K562 (cell line): ENCODE results near the gene REC8. TPM values are rescaled to one million over a fixed set of nuclear protein-coding genes. Genes with fewer than 3 reads are reported as not detected.
A peak's percentile ranks its signal among the peaks of the same experiment; 100 is the strongest.

Experiments
- ATAC-seq: fragments of 200-7000 bp; cut with Tn5 transposase; 3 replicates; pipeline ENCODE4 v1.9.1; 2020; ENCODE audit warnings: moderate library complexity
- BruUV-seq: library from RNA; stranded (reverse); fragments of 400-500 nt; replicated peaks from 2 replicates; lab custom pipeline; 2021; lab: Mats Ljungman, UMichigan
- CTCF ChIA-PET: fragments of 300-600 bp; formaldehyde crosslinking; extraction: SDS; loops from one replicate; lab custom pipeline; 2021; ENCODE audit warnings: low intra/inter-chr PET ratio; lab: Yijun Ruan, JAX
- POLR2A ChIA-PET: fragments of 300-600, 350-650 bp; sonication (Branson Sonifier 250); formaldehyde crosslinking; extraction: SDS; loops from one replicate; lab custom pipeline; 2021; ENCODE audit warnings: antibody characterized with exemption, inconsistent platforms; lab: Yijun Ruan, JAX
- DNase-seq, 4 experiments: peaks; one replicate each; pipeline versions ENCODE4 v3.0.0 to v3.0.0-alpha.2; 2011 to 2018; ENCODE audit warnings: low spot score in 3 of 4, mixed read lengths in 3 of 4; ENCODE audit errors: extremely low read depth in 1 of 4
- FAIRE-seq: peaks from 2 replicates; lab custom pipeline; 2011; peaks lifted over from hg19 to GRCh38; lab: Jason Lieb, UNC
- H2AFZ ChIP-seq: 2 replicates; pipeline ENCODE4 v1.6.0; 2011; ENCODE audit warnings: low read depth, low read length, control low read depth, inconsistent platforms
- H3K27ac ChIP-seq: fragments of 200-600 bp; 3 replicates; pipeline ENCODE4 v1.8.0; 2011; ENCODE audit warnings: low read depth, mild to moderate bottlenecking, control low read depth, inconsistent platforms, low read length, moderate library complexity, mixed read lengths; ENCODE audit errors: extremely low read depth
- H3K27me3 ChIP-seq, 2 experiments: fragments of 300-600 bp in 1 of 2; 2 replicates in 1 of 2; 3 replicates in 1 of 2; pipeline versions ENCODE4 v1.6.0 to v1.8.0; 2011; ENCODE audit warnings: inconsistent platforms in 2 of 2, low read length in 2 of 2, mild to moderate bottlenecking in 1 of 2, mixed read lengths in 1 of 2, moderate library complexity in 1 of 2; ENCODE audit not compliant: control insufficient read depth in 2 of 2, insufficient read depth in 2 of 2
- H3K36me3 ChIP-seq: fragments of 300-600 bp; 3 replicates; pipeline ENCODE4 v1.8.0; 2011; ENCODE audit warnings: mild to moderate bottlenecking, low read length, inconsistent platforms; ENCODE audit not compliant: control insufficient read depth, insufficient read depth
- H3K4me1 ChIP-seq, 2 experiments: fragments of 200-600 bp in 1 of 2; replicated peaks in 1 of 2; 2 replicates in 1 of 2; 3 replicates in 1 of 2; pipeline versions ENCODE4 v1.5.1 to v1.8.0; 2011; ENCODE audit warnings: inconsistent platforms in 2 of 2, low read length in 2 of 2, mild to moderate bottlenecking in 1 of 2, mixed read lengths in 1 of 2, moderate library complexity in 1 of 2; ENCODE audit not compliant: control insufficient read depth in 2 of 2, insufficient read depth in 2 of 2
- H3K4me2 ChIP-seq: 2 replicates; pipeline ENCODE4 v1.6.1; 2011; ENCODE audit warnings: low read length, control low read depth, inconsistent platforms, mixed read lengths; ENCODE audit not compliant: insufficient read depth
- H3K4me3 ChIP-seq: fragments of 200-600 bp; sonication (generic), shearing (Covaris generic); 2 replicates; pipeline ENCODE4 v1.5.1; 2016; ENCODE audit warnings: control low read depth, inconsistent platforms
- H3K79me2 ChIP-seq: fragments of 200-600 bp; 3 replicates; pipeline ENCODE4 v1.8.0; 2011; ENCODE audit warnings: low read length, inconsistent platforms; ENCODE audit not compliant: control insufficient read depth, insufficient read depth
- H3K9ac ChIP-seq, 2 experiments: 2 replicates each; pipeline versions ENCODE4 v1.6.0 to v1.6.1; 2011; ENCODE audit warnings: low read depth in 2 of 2, low read length in 2 of 2, control low read depth in 1 of 2, inconsistent platforms in 1 of 2, mild to moderate bottlenecking in 1 of 2, mixed read lengths in 1 of 2; ENCODE audit not compliant: insufficient read depth in 1 of 2
- H3K9me1 ChIP-seq: one replicate; pipeline ENCODE4 v1.6.0; 2011; ENCODE audit warnings: inconsistent platforms, mild to moderate bottlenecking, low read length, moderate library complexity; ENCODE audit not compliant: control insufficient read depth, insufficient read depth
- H3K9me3 ChIP-seq: replicated peaks from 2 replicates; pipeline ENCODE4 v1.5.1; 2011; ENCODE audit warnings: low read depth, low read length, inconsistent platforms; ENCODE audit not compliant: control insufficient read depth, insufficient read depth
- H4K20me1 ChIP-seq: replicated peaks from 2 replicates; pipeline ENCODE4 v1.6.1; 2011; ENCODE audit warnings: low read length, inconsistent platforms, mixed read lengths; ENCODE audit not compliant: control insufficient read depth, insufficient read depth
- NFXL1 ChIP-seq: fragments of 450-650 bp; formaldehyde crosslinking; IDR thresholded peaks from 2 replicates; pipeline ENCODE4 v1.4.0; 2021; ENCODE audit warnings: mild to moderate bottlenecking
- NR4A1 ChIP-seq, 2 experiments: fragments of 250-450 bp in 1 of 2; fragments of 450-650 bp in 1 of 2; sonication (Bioruptor Pico) in 1 of 2; IDR thresholded peaks; 2 replicates each; pipeline versions ENCODE4 v1.4.0 to v1.6.1; 2016 to 2020; ENCODE audit warnings: mild to moderate bottlenecking in 2 of 2, missing compliant biosample characterization in 1 of 2, missing genetic modification characterization in 1 of 2, moderate library complexity in 1 of 2
- NRF1 ChIP-seq, 2 experiments: fragments of 450-650 bp; IDR thresholded peaks in 1 of 2; conservative IDR thresholded peaks in 1 of 2; 2 replicates each; pipeline ENCODE4 v1.6.1; 2014; ENCODE audit warnings: mild to moderate bottlenecking in 2 of 2
- USF1 ChIP-seq: sonication (generic); formaldehyde crosslinking; IDR thresholded peaks from 2 replicates; pipeline ENCODE4 v1.9.0; 2022; ENCODE audit warnings: mild to moderate bottlenecking, missing genetic modification reagents
- ZBED1 ChIP-seq: IDR thresholded peaks from 2 replicates; pipeline ENCODE4 v1.6.1; 2014
- ZNF507 ChIP-seq: conservative IDR thresholded peaks from 2 replicates; pipeline ENCODE4 v1.6.1; 2017; ENCODE audit warnings: missing genetic modification characterization, missing compliant biosample characterization
- ZNF75A ChIP-seq: fragments of 450-650 bp; formaldehyde crosslinking; IDR thresholded peaks from 2 replicates; pipeline ENCODE4 v1.4.0; 2020; ENCODE audit warnings: mild to moderate bottlenecking
- WGBS: fragments of 100-300 bp; shearing (Covaris generic); methylation state at CpG from one replicate; pipeline ENCODE4 v1.1.6; 2016; ENCODE audit warnings: low coverage, mixed read lengths; ENCODE audit not compliant: insufficient coverage; ENCODE audit errors: missing lambda C conversion rate; 5-methylcytosine and 5-hydroxymethylcytosine counted together
- in situ Hi-C: fragments of 300-500 bp; cut with MboI; formaldehyde crosslinking; loops from 4 replicates; pipeline ENCODE4 v1.15.0; 2018; ENCODE audit warnings: inconsistent platforms, mixed read lengths
- intact Hi-C: fragments of 100-400 bp; cut with micrococcal nuclease; formaldehyde crosslinking; loops from 2 replicates; pipeline ENCODE4 v1.14.2; 2022
- polyA plus RNA-seq, 8 experiments: library from polyadenylated mRNA; depleted of rRNA in 4 of 8; stranded (reverse) in 5 of 8; unstranded in 3 of 8; fragments of >200 nt; fragmentation: Nextera tagmentation in 2 of 8; fragmentation: Illumina TruSeq in 1 of 8; extraction: Ambion mirVana in 2 of 8; extraction: Trizol in 1 of 8; gene quantifications; 2 replicates each; pipeline versions ENCODE4 v1.2.1 to v1.2.3, GENCODE V29; 2011 to 2014; ENCODE audit warnings: inconsistent platforms in 1 of 8, missing spikeins in 1 of 8
- total RNA-seq, 7 experiments: library from RNA; depleted of rRNA in 6 of 7; stranded (reverse); fragments of >200 nt in 6 of 7; fragmentation: Illumina TruSeq in 2 of 7; extraction: Trizol in 2 of 7; gene quantifications; 2 replicates each; pipeline versions ENCODE4 v1.2.1 to v1.2.3, GENCODE V29; 2011 to 2021; ENCODE audit warnings: low replicate concordance in 1 of 7
- TF ChIP-seq, protein P1 (sequence below): sonication (generic); formaldehyde crosslinking; IDR thresholded peaks from 2 replicates; pipeline ENCODE4 v1.4.0; 2020; ENCODE audit warnings: mild to moderate bottlenecking, missing genetic modification reagents

Gene REC8
- total and polyA plus RNA-seq, 9 of the 15 experiments (the other 6 are each of a cell fraction or from before 2014, with no cell fraction given): 0.11 to 2.5 (median 0.85) TPM

DNA sequence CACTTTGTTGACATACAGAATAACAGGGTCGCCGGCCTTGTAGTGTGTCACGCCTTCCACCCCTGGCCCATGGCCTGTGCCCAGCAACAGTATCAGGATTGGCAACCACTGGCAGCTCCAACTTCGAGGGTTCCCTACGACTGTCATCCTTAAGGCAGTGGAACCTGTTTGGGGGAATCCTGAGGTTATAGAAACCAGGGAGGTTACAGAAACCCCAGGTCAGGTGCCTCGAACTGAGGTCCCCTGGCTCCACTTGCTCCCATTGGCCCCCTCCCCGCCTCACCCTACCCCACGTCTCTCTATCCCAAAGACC lies 22.9 kb downstream of the REC8 start:
- TF ChIP-seq ZNF75A (CRISPR knock-in tag) (no peak), NR4A1 (CRISPR knock-in tag; IDR thresholded peaks at IDR 0.05) (no peak), NR4A1 (tag; IDR thresholded peaks at IDR 0.05) (no peak), USF1 (0 out of 2 replicates have a peak, but pooled peaks have one; percentile 11), NFXL1 (CRISPR knock-in tag) (no peak), ZBED1 (no peak), ZNF507 (tag) (no peak), NRF1 (conservative IDR thresholded peaks at IDR 0.05 in 1 of 2, IDR thresholded peaks at IDR 0.05 in 1 of 2) (no peak)
- TF ChIP-seq, protein P1, sequence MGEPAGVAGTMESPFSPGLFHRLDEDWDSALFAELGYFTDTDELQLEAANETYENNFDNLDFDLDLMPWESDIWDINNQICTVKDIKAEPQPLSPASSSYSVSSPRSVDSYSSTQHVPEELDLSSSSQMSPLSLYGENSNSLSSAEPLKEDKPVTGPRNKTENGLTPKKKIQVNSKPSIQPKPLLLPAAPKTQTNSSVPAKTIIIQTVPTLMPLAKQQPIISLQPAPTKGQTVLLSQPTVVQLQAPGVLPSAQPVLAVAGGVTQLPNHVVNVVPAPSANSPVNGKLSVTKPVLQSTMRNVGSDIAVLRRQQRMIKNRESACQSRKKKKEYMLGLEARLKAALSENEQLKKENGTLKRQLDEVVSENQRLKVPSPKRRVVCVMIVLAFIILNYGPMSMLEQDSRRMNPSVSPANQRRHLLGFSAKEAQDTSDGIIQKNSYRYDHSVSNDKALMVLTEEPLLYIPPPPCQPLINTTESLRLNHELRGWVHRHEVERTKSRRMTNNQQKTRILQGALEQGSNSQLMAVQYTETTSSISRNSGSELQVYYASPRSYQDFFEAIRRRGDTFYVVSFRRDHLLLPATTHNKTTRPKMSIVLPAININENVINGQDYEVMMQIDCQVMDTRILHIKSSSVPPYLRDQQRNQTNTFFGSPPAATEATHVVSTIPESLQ: 0 out of 2 replicates have a peak, but pooled peaks have one; percentile 54
- ATAC-seq (no peak), DNase-seq (no peak), FAIRE-seq (no peak)
- Histone ChIP-seq H3K9me1 (no peaks in the 10 kb centered on the region), H3K36me3 (peaks cover 32% of the 10 kb centered on the region; the same call in 2 of the 3 replicates), H3K4me2 (peak overlapping the region; percentile 86), H3K4me1 (peaks cover 6 to 13% of the 10 kb centered on the region in 2 experiments; a peak in 3 of 5 replicates), H3K27ac (peak overlapping the region; percentile 97), H3K9ac (peak overlapping the region; percentile 96 to 99), H2AFZ (peak overlapping the region; percentile 98), H4K20me1 (no peaks in the 10 kb centered on the region), H3K79me2 (peaks cover 51% of the 10 kb centered on the region), H3K4me3 (peak overlapping the region; percentile 67), H3K9me3 (no peaks in the 10 kb centered on the region), H3K27me3 (no peaks in the 10 kb centered on the region)
- 43% methylated on average over 6 of the region's 8 CpGs for WGBS
- no TSS peak for BruUV-seq
- ChIA-PET CTCF (no interaction called here), POLR2A (interaction anchor here (0.9 to 3.2 kb wide), 5 partner anchors 14 to 100 kb away, joined by 4 to 21 read pairs (median 9); partner anchors contain the start of genes CHMP4A, EMC9 and MDP1)
- in situ Hi-C loops: no loop called here
- intact Hi-C loops: no loop called here
